Smooth muscle cell (in vitro differentiated cells): Measurements from ENCODE around the gene CHRNE. TPM values are rescaled to one million over a fixed set of nuclear protein-coding genes. Genes with fewer than 3 reads are reported as not detected.

Experiments used
- DNase-seq: peaks from one replicate; lab custom pipeline; 2025; ENCODE audit not compliant: unreplicated experiment; lab: John Stamatoyannopoulos, UW
- H2AFZ ChIP-seq: fragments of 200-600 bp; sonication (generic); 2 replicates; pipeline ENCODE4 v1.6.0; 2016; ENCODE audit warnings: antibody characterized with exemption, low read depth, mild to moderate bottlenecking
- H3F3A ChIP-seq: fragments of 200-600 bp; sonication (generic); 2 replicates; pipeline ENCODE4 v1.6.0; 2017; ENCODE audit warnings: antibody characterized with exemption, low read depth
- H3K27ac ChIP-seq: fragments of 200-600 bp; sonication (generic); 2 replicates; pipeline ENCODE4 v1.5.1; 2016; ENCODE audit warnings: low read depth, mild to moderate bottlenecking
- H3K27me3 ChIP-seq: fragments of 200-600 bp; sonication (generic); 2 replicates; pipeline ENCODE4 v1.6.1; 2016; ENCODE audit warnings: low read depth, mild to moderate bottlenecking
- H3K36me3 ChIP-seq: fragments of 200-600 bp; sonication (generic); 2 replicates; pipeline ENCODE4 v1.5.1; 2016; ENCODE audit warnings: low read depth
- H3K4me1 ChIP-seq: fragments of 200-600 bp; sonication (generic); 2 replicates; pipeline ENCODE4 v1.5.1; 2016; ENCODE audit warnings: low read depth
- H3K4me2 ChIP-seq: fragments of 200-600 bp; sonication (generic); 2 replicates; pipeline ENCODE4 v1.6.0; 2016; ENCODE audit warnings: mild to moderate bottlenecking
- H3K4me3 ChIP-seq: fragments of 200-600 bp; sonication (generic); 2 replicates; pipeline ENCODE4 v1.5.1; 2016; ENCODE audit warnings: mild to moderate bottlenecking
- H3K79me2 ChIP-seq: fragments of 200-600 bp; sonication (generic); 2 replicates; pipeline ENCODE4 v1.6.0; 2016; ENCODE audit warnings: low read depth, mild to moderate bottlenecking
- H3K9ac ChIP-seq: fragments of 200-600 bp; sonication (generic); 2 replicates; pipeline ENCODE4 v1.6.0; 2016; ENCODE audit warnings: low read depth
- H3K9me3 ChIP-seq: fragments of 200-600 bp; sonication (generic); replicated peaks from 2 replicates; pipeline ENCODE4 v1.5.1; 2016; ENCODE audit warnings: low read depth
- H4K20me1 ChIP-seq: fragments of 200-600 bp; sonication (generic); 2 replicates; pipeline ENCODE4 v1.6.0; 2016; ENCODE audit warnings: low read depth
- WGBS: methylation state at CpG from one replicate; pipeline ENCODE4 v1.1.7; 2016; ENCODE audit warnings: low lambda C conversion rate; 5-methylcytosine and 5-hydroxymethylcytosine counted together
- polyA plus RNA-seq: library from polyadenylated mRNA; unstranded; fragments of >200 nt; fragmentation: Nextera tagmentation; extraction: Ambion mirVana; gene quantifications from 2 replicates; pipeline ENCODE4 v1.2.1, GENCODE V29; 2016
- total RNA-seq: library from RNA; depleted of rRNA; stranded (reverse); fragments of >200 nt; gene quantifications from 2 replicates; pipeline ENCODE4 v1.2.3, GENCODE V29; 2014
- TF ChIP-seq, protein P1 (sequence below): fragments of 200-600 bp; sonication (generic); IDR thresholded peaks from 2 replicates; pipeline ENCODE4 v1.5.1; 2017; ENCODE audit warnings: borderline replicate concordance, mild to moderate bottlenecking, antibody characterized with exemption; ENCODE audit not compliant: insufficient read depth, poor library complexity, severe bottlenecking

CHRNE gene
- total and polyA plus RNA-seq, 2 experiments from 2014 or later: 1.7 to 2.7 TPM

DNA sequence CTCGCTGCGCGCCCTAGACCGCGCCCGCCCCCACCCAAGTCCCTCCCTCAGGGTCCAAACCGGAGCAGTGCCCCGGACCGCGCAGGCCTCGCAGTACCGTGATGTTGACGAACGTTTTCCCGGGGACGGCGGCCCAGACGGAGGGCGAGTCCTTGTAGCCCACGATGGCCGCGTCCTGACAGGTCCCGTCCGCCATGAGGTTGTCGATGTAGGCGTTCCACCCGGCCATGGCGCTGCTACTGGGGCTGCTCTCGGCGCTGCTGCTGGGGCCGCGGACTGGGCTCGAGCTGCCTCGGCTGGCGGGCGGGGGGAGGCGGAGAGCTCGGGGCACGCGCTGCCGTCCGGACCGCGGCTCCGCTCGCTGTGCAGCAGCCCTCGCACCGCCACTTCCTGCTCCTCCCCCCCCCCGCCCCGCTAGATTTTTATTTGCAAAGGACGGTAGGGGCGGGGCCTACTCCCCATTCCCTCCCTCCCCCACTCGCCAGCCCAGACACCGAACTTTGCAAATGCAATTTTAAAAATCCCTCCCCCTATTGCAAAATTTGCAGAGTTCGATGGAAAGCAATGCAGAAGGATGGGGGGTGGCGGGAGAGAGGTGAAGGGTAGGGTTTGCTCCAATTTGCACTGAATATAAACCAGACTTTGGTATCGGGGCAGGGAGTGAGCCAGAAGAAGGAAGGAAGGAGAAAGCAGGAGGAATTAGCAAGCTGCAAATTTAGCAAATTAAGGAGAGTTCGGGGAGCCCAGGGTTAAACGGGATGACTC lies 45.5 kb upstream of the CHRNE start, which contains the start of gene PFN1:
Gene PFN1 (minus strand): TSS at position 365 of the 765 bp plus-strand sequence. CDS start 136 bp downstream, at position 229.
- Histone ChIP-seq H3K79me2 (peaks cover 44% of the 10 kb centered on the region), H3K4me2 (peak within 1 kb of the TSS; percentile 90), H3K4me3 (peak within 1 kb of the TSS; percentile 96), H3K9me3 (no peaks in the 10 kb centered on the region), H3K36me3 (no peaks in the 10 kb centered on the region), H3K27ac (peak within 1 kb of the TSS; percentile 96), H3F3A (peaks cover 34% of the 10 kb centered on the region), H3K9ac (peak within 1 kb of the TSS; percentile 94), H2AFZ (peak within 1 kb of the TSS; percentile 18), H4K20me1 (peaks cover 37% of the 10 kb centered on the region), H3K4me1 (peaks cover 29% of the 10 kb centered on the region), H3K27me3 (no peaks in the 10 kb centered on the region)
- DNase-seq: peak; percentile 85
- TF ChIP-seq, protein P1, sequence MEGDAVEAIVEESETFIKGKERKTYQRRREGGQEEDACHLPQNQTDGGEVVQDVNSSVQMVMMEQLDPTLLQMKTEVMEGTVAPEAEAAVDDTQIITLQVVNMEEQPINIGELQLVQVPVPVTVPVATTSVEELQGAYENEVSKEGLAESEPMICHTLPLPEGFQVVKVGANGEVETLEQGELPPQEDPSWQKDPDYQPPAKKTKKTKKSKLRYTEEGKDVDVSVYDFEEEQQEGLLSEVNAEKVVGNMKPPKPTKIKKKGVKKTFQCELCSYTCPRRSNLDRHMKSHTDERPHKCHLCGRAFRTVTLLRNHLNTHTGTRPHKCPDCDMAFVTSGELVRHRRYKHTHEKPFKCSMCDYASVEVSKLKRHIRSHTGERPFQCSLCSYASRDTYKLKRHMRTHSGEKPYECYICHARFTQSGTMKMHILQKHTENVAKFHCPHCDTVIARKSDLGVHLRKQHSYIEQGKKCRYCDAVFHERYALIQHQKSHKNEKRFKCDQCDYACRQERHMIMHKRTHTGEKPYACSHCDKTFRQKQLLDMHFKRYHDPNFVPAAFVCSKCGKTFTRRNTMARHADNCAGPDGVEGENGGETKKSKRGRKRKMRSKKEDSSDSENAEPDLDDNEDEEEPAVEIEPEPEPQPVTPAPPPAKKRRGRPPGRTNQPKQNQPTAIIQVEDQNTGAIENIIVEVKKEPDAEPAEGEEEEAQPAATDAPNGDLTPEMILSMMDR: no peak
- under 1% methylated on average over 44 of the region's 59 CpGs for WGBS

DNA sequence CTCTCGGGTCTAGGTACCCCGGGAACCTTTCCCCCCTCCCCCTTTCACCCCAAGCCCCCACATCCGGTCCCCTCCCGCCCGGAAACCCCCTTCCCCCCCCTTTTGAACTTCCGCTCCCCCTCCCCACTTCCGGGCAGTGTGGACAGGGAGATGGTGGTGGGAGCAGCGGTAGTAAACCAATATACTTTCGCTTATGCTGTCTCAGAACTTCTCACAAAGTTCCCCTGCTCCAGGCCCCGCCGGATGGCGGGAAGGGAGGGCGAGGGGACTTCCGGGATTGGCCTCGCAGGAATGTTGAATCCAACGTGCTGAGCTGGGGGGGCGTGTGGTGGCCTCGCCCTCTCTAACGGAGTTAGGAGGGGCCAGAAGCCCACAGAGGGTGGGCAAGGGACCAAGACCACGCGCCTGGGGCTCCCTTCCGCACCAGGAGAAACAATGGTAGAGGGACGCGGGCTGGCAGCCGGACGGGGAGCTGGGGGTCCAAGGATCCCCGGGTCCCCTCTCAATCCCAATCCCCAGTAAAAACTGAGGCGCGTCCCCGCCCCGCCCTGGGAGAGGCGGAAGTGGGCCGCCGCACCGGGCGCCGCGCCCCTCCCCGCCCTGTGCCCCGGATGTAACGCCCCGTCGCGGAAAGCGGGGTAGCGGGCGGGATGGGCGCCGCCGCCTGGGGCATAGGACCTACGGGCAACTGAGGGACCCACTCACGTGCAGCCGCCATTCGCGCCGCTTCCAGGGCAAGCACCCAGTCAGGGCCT lies 44.7 kb upstream of the CHRNE start:
- TF ChIP-seq, protein P1: no peak
- peak; percentile 38 for DNase-seq
- no peaks in the 10 kb centered on the region for H3K27me3 ChIP-seq
- H3F3A ChIP-seq: peaks cover 40% of the 10 kb centered on the region
- H3K4me1 ChIP-seq: peaks cover 29% of the 10 kb centered on the region
- no peaks in the 10 kb centered on the region for H3K9me3 ChIP-seq
- peaks cover 50% of the 10 kb centered on the region for H3K79me2 ChIP-seq
- peak overlapping the region; percentile 96 for H3K27ac ChIP-seq
- WGBS: 1% methylated on average over 14 of the region's 56 CpGs
- peak overlapping the region; percentile 94 for H3K9ac ChIP-seq
- no peaks in the 10 kb centered on the region for H3K36me3 ChIP-seq
- H2AFZ ChIP-seq: no peak overlapping the region
- peak overlapping the region; percentile 96 for H3K4me3 ChIP-seq
- H4K20me1 ChIP-seq: peaks cover 37% of the 10 kb centered on the region
- peak overlapping the region; percentile 90 for H3K4me2 ChIP-seq

DNA sequence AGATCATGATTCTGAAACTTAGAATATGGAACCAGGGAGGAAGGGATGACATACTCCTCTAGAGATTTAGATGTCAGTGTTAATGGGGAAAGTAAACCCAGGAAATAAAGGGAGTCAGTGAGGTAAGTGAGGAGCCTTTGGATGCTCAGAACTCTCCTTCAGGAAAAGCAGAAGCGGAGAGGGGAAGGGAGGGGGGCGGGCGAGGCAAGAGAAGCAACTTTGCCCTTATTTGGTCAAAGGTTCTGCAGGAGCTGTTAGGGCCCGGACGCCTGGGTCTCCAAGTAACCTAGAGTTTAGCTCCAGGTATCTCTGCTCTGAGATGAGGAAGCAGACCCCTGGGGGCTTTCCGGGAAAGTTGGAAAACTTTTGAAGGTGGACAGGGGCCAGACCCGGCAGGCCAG lies 44.1 kb upstream of the CHRNE start:
- peaks cover 29% of the 10 kb centered on the region for H3K4me1 ChIP-seq
- no peaks in the 10 kb centered on the region for H3K36me3 ChIP-seq
- H3K27me3 ChIP-seq: no peaks in the 10 kb centered on the region
- TF ChIP-seq, protein P1: no peak
- no peaks in the 10 kb centered on the region for H3K9me3 ChIP-seq
- H3F3A ChIP-seq: peaks cover 41% of the 10 kb centered on the region
- peaks cover 54% of the 10 kb centered on the region for H3K79me2 ChIP-seq
- peak overlapping the region; percentile 96 for H3K27ac ChIP-seq
- peak overlapping the region; percentile 96 for H3K4me3 ChIP-seq
- no peak overlapping the region for H2AFZ ChIP-seq
- H4K20me1 ChIP-seq: peaks cover 37% of the 10 kb centered on the region
- WGBS: 0% methylated on average over 6 of the region's 7 CpGs
- H3K4me2 ChIP-seq: peak overlapping the region; percentile 90
- peak overlapping the region; percentile 94 for H3K9ac ChIP-seq
- DNase-seq: no peak
